HepG2 (cell line): Measurements from ENCODE around the gene CD151. TPM values are rescaled to one million over a fixed set of nuclear protein-coding genes. Genes with fewer than 3 reads are reported as not detected.

Experiments used
- ATAD3A ChIP-seq: sonication (generic); formaldehyde crosslinking; IDR thresholded peaks from 2 replicates; pipeline ENCODE4 v1.4.0; 2020; ENCODE audit warnings: missing genetic modification reagents
- CBX2 ChIP-seq, 2 experiments: fragments of 200-600 bp in 1 of 2; sonication (generic); formaldehyde crosslinking in 1 of 2; IDR thresholded peaks; 2 replicates each; pipeline versions ENCODE4 v1.7.0 to v1.8.1; 2018 to 2022; ENCODE audit warnings: low read depth in 2 of 2, low read length in 1 of 2, mild to moderate bottlenecking in 1 of 2, missing genetic modification reagents in 1 of 2
- EHMT2 ChIP-seq: fragments of 200-600 bp; sonication (generic); IDR thresholded peaks from 2 replicates; pipeline ENCODE4 v1.7.0; 2017; ENCODE audit warnings: antibody characterized with exemption, low read depth, low read length, borderline replicate concordance
- ESRRA ChIP-seq: sonication (generic); formaldehyde crosslinking; IDR thresholded peaks from 2 replicates; pipeline ENCODE4 v1.5.1; 2020; ENCODE audit warnings: mild to moderate bottlenecking, low read depth, missing genetic modification reagents
- GTF2F1 ChIP-seq: fragments of 150-350 bp; IDR thresholded peaks from 2 replicates; pipeline ENCODE4 v1.6.1; 2014; ENCODE audit warnings: low read length
- MTA1 ChIP-seq: sonication (generic); formaldehyde crosslinking; IDR thresholded peaks from 2 replicates; pipeline ENCODE4 v1.4.0; 2020; ENCODE audit warnings: missing genetic modification reagents, mild to moderate bottlenecking, borderline replicate concordance
- NFE2 ChIP-seq: sonication (generic); formaldehyde crosslinking; IDR thresholded peaks from 2 replicates; pipeline ENCODE4 v1.4.0; 2020; ENCODE audit warnings: missing genetic modification reagents
- PHF21A ChIP-seq: sonication (generic); formaldehyde crosslinking; IDR thresholded peaks from 2 replicates; pipeline ENCODE4 v1.5.0; 2020; ENCODE audit warnings: mild to moderate bottlenecking, missing genetic modification reagents
- RORA ChIP-seq: sonication (generic); formaldehyde crosslinking; IDR thresholded peaks from 2 replicates; pipeline ENCODE4 v1.5.0; 2020; ENCODE audit warnings: mild to moderate bottlenecking, missing genetic modification reagents, moderate library complexity
- SMYD3 ChIP-seq: sonication (generic); formaldehyde crosslinking; IDR thresholded peaks from 2 replicates; pipeline ENCODE4 v1.8.1; 2023; ENCODE audit warnings: mild to moderate bottlenecking, missing genetic modification reagents
- SP140L ChIP-seq: sonication (generic); formaldehyde crosslinking; IDR thresholded peaks from 2 replicates; pipeline ENCODE4 v1.4.0; 2020; ENCODE audit warnings: missing genetic modification reagents, borderline replicate concordance
- TCF7L2 ChIP-seq: IDR thresholded peaks from 2 replicates; pipeline ENCODE4 v1.6.1; 2011; ENCODE audit warnings: mild to moderate bottlenecking, low read depth, low read length, moderate library complexity
- ZFP36L2 ChIP-seq: sonication (generic); formaldehyde crosslinking; IDR thresholded peaks from 2 replicates; pipeline ENCODE4 v1.4.0; 2020; ENCODE audit warnings: missing genetic modification reagents
- ZFY ChIP-seq: sonication (generic); formaldehyde crosslinking; IDR thresholded peaks from 2 replicates; pipeline ENCODE4 v1.4.0; 2020; ENCODE audit warnings: missing genetic modification reagents
- ZNF225 ChIP-seq: sonication (generic); formaldehyde crosslinking; IDR thresholded peaks from 2 replicates; pipeline ENCODE4 v1.4.0; 2020; ENCODE audit warnings: mild to moderate bottlenecking, missing genetic modification reagents
- ZNF619 ChIP-seq: sonication (generic); formaldehyde crosslinking; IDR thresholded peaks from 2 replicates; pipeline ENCODE4 v1.4.0; 2020; ENCODE audit warnings: mild to moderate bottlenecking, missing genetic modification reagents
- ZNF7 ChIP-seq: IDR thresholded peaks from 2 replicates; pipeline ENCODE4 v1.6.1; 2016; ENCODE audit warnings: missing biosample characterization, missing genetic modification reagents
- ZNF709 ChIP-seq: sonication (generic); formaldehyde crosslinking; IDR thresholded peaks from 2 replicates; pipeline ENCODE4 v1.5.0; 2020; ENCODE audit warnings: mild to moderate bottlenecking, missing genetic modification reagents
- ZNF83 ChIP-seq: sonication (generic); formaldehyde crosslinking; IDR thresholded peaks from 2 replicates; pipeline ENCODE4 v1.4.0; 2020; ENCODE audit warnings: missing genetic modification reagents, mild to moderate bottlenecking, borderline replicate concordance
- ZNF883 ChIP-seq: sonication (generic); formaldehyde crosslinking; IDR thresholded peaks from 2 replicates; pipeline ENCODE4 v1.5.1; 2020; ENCODE audit warnings: mild to moderate bottlenecking, missing genetic modification reagents; ENCODE audit errors: not compliant biosample characterization
- polyA plus RNA-seq, 8 experiments: library from polyadenylated mRNA; depleted of rRNA in 3 of 8; stranded (reverse) in 7 of 8; unstranded in 1 of 8; fragments of >200 nt; fragmentation: Illumina TruSeq in 4 of 8; extraction: Trizol in 4 of 8; gene quantifications; 2 replicates each; pipeline versions ENCODE4 v1.2.1 to v1.2.3, GENCODE V29; 2011 to 2016; ENCODE audit warnings: low read depth in 4 of 8, missing spikeins in 1 of 8, mixed read lengths in 1 of 8; ENCODE audit not compliant: insufficient read depth in 1 of 8
- total RNA-seq, 5 experiments: library from RNA; depleted of rRNA; stranded (reverse); fragments of >200 nt; fragmentation: Illumina TruSeq; extraction: Trizol; gene quantifications; 2 replicates each; pipeline ENCODE4 v1.2.3, GENCODE V29; 2016; ENCODE audit warnings: low read depth in 1 of 5
- TF ChIP-seq, protein P1 (sequence below): sonication (generic); formaldehyde crosslinking; IDR thresholded peaks from 2 replicates; pipeline ENCODE4 v1.5.1; 2020; ENCODE audit warnings: missing genetic modification reagents, mild to moderate bottlenecking, borderline replicate concordance
- TF ChIP-seq, protein P2 (sequence below): sonication (generic); formaldehyde crosslinking; IDR thresholded peaks from 2 replicates; pipeline ENCODE4 v1.5.0; 2020; ENCODE audit warnings: mild to moderate bottlenecking, missing genetic modification reagents
- TF ChIP-seq, protein P3 (sequence below): sonication (generic); formaldehyde crosslinking; IDR thresholded peaks from 2 replicates; pipeline ENCODE4 v1.8.1; 2023; ENCODE audit warnings: mild to moderate bottlenecking, missing genetic modification reagents
- TF ChIP-seq, protein P4 (sequence below): sonication (generic); formaldehyde crosslinking; conservative IDR thresholded peaks from 2 replicates; pipeline ENCODE4 v1.4.0; 2020; ENCODE audit warnings: mild to moderate bottlenecking, missing genetic modification reagents, moderate library complexity

Gene CD151
- total and polyA plus RNA-seq, 2 of the 13 experiments (the other 11 are each of a cell fraction or from before 2014, with no cell fraction given) = 125 to 197 TPM

DNA sequence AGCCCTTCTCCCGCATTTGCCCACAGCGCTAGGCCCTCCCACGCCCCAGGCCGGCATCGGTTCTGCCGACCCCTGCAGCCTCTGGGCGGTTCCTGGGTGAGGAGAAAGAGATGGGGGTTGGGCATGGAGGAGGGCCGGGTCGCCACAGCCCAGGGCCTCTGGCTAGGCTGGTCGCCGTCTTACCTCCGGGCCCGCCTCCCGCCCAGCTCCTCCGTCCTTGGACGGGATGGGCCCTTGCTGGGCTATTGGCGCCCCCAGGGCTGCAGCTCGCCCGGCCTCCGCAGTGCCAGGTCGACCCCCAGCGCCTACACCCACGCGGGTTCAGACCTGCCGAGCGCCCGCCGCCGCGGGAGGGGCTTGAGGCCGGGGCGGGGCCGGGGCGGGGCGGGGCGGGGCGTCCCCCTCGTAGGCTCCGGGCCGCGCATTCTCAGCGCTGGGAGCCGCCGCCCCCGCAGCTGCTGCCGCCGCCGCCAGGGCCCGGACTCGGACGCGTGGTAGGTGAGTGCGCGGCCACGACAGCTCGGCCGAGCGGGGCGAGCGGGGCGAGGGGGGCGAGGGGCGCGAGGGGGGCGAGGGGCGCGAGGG lies at the start of gene CD151 (continued):
- TF ChIP-seq, protein P1, sequence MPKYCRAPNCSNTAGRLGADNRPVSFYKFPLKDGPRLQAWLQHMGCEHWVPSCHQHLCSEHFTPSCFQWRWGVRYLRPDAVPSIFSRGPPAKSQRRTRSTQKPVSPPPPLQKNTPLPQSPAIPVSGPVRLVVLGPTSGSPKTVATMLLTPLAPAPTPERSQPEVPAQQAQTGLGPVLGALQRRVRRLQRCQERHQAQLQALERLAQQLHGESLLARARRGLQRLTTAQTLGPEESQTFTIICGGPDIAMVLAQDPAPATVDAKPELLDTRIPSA = no peak
- TF ChIP-seq ZFY (CRISPR knock-in tag) (peak; percentile 51), PHF21A (no peak), NFE2 (CRISPR knock-in tag) (no peak), ZNF225 (CRISPR knock-in tag) (no peak), EHMT2 (no peak), ESRRA (CRISPR knock-in tag) (no peak), TCF7L2 (no peak), ZNF83 (no peak), MTA1 (CRISPR knock-in tag) (no peak), ZNF7 (no peak), ZNF619 (CRISPR knock-in tag) (no peak), ATAD3A (no peak), ZNF709 (CRISPR knock-in tag) (no peak), ZNF883 (no peak), SMYD3 (CRISPR knock-in tag) (no peak), RORA (CRISPR knock-in tag) (no peak), ZFP36L2 (CRISPR knock-in tag) (no peak), CBX2 (IDR thresholded peaks at IDR 0.05; ENCODE audit: low read depth, low read length) (no peak), CBX2 (CRISPR knock-in tag; IDR thresholded peaks at IDR 0.05; ENCODE audit: low read depth) (no peak), GTF2F1 (no peak), SP140L (no peak)
- TF ChIP-seq, protein P2, sequence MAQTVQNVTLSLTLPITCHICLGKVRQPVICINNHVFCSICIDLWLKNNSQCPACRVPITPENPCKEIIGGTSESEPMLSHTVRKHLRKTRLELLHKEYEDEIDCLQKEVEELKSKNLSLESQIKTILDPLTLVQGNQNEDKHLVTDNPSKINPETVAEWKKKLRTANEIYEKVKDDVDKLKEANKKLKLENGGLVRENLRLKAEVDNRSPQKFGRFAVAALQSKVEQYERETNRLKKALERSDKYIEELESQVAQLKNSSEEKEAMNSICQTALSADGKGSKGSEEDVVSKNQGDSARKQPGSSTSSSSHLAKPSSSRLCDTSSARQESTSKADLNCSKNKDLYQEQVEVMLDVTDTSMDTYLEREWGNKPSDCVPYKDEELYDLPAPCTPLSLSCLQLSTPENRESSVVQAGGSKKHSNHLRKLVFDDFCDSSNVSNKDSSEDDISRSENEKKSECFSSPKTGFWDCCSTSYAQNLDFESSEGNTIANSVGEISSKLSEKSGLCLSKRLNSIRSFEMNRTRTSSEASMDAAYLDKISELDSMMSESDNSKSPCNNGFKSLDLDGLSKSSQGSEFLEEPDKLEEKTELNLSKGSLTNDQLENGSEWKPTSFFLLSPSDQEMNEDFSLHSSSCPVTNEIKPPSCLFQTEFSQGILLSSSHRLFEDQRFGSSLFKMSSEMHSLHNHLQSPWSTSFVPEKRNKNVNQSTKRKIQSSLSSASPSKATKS (CRISPR knock-in tag) = no peak
- TF ChIP-seq, protein P3, sequence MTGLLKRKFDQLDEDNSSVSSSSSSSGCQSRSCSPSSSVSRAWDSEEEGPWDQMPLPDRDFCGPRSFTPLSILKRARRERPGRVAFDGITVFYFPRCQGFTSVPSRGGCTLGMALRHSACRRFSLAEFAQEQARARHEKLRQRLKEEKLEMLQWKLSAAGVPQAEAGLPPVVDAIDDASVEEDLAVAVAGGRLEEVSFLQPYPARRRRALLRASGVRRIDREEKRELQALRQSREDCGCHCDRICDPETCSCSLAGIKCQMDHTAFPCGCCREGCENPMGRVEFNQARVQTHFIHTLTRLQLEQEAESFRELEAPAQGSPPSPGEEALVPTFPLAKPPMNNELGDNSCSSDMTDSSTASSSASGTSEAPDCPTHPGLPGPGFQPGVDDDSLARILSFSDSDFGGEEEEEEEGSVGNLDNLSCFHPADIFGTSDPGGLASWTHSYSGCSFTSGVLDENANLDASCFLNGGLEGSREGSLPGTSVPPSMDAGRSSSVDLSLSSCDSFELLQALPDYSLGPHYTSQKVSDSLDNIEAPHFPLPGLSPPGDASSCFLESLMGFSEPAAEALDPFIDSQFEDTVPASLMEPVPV (CRISPR knock-in tag) = 0 out of 2 replicates have a peak, but pooled peaks have one; percentile 65
- TF ChIP-seq, protein P4, sequence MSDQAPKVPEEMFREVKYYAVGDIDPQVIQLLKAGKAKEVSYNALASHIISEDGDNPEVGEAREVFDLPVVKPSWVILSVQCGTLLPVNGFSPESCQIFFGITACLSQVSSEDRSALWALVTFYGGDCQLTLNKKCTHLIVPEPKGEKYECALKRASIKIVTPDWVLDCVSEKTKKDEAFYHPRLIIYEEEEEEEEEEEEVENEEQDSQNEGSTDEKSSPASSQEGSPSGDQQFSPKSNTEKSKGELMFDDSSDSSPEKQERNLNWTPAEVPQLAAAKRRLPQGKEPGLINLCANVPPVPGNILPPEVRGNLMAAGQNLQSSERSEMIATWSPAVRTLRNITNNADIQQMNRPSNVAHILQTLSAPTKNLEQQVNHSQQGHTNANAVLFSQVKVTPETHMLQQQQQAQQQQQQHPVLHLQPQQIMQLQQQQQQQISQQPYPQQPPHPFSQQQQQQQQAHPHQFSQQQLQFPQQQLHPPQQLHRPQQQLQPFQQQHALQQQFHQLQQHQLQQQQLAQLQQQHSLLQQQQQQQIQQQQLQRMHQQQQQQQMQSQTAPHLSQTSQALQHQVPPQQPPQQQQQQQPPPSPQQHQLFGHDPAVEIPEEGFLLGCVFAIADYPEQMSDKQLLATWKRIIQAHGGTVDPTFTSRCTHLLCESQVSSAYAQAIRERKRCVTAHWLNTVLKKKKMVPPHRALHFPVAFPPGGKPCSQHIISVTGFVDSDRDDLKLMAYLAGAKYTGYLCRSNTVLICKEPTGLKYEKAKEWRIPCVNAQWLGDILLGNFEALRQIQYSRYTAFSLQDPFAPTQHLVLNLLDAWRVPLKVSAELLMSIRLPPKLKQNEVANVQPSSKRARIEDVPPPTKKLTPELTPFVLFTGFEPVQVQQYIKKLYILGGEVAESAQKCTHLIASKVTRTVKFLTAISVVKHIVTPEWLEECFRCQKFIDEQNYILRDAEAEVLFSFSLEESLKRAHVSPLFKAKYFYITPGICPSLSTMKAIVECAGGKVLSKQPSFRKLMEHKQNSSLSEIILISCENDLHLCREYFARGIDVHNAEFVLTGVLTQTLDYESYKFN (CRISPR knock-in tag) = no peak
